Dermis microvascular lymphatic vessel endothelial cell (primary cell): ENCODE measurements around the gene STAM2. TPM values are rescaled to one million over a fixed set of nuclear protein-coding genes. Genes with fewer than 3 reads are reported as not detected.
"Not testable (repeated sequence)": the region's sequence is repeated elsewhere in the genome, so short reads cannot be mapped to it uniquely, and the experiment has no call there.

Source experiments
- DNase-seq, 2 donors: peaks; one replicate each; pipeline versions ENCODE4 v3.0.0 to v3.0.0-alpha.2; 2010; ENCODE audit warnings: low read depth in 2 of 2
- total RNA-seq: library from RNA; depleted of rRNA; stranded (reverse); fragments of >200 nt; gene quantifications from 2 replicates; pipeline ENCODE4 v1.2.1, GENCODE V29; 2014

Gene STAM2
- total RNA-seq, 1 donor from 2014 or later: 14.2 TPM

DNA sequence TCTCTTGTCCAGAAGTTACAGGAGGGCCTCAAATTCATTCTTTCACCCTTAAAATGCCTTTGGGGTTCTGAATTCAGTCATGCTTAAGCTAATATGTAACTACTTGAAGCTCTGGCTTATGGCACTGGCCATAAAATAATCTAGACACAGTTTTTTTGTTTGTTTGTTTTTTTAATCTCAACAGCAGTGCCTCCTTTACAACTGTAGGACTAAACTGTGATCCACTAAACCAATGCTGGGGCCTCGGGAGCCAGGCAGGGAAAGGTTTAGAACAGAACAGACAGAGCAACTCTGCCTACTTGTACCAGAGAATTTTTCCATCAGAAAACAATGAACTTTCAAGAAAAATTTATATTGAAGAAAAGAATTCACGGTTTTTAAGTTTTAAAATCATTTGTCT is 1.7 kb downstream of the STAM2 start:
- DNase-seq: no peak

DNA sequence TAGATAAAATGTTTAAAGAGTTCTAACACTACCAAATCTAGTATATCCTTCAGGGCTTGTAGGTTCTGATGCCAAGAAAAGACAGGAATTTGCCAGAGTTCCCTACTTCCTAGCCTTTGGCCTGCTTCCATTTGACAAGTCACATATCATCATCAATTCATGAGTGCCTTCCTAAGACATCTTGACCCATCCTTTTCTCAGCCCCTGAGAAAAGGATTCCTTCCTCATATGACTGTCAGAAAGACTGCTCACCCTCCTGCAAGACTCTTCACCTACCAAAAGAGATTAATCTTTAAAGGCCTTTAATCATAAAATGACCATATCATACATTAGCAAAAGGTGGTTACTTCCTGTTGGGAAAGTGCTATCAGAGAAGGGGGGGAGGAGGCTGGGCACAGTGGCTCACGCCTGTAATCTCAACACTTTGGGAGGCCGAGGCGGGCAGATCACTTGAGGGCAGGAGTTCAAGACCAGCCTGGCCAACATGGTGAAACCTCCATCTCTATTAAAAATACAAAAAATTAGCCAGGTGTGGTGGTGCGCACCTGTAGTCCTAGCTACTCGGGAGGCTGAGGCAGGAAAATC is 3.3 kb downstream of the STAM2 start:
- not testable (repeated sequence) for DNase-seq

DNA sequence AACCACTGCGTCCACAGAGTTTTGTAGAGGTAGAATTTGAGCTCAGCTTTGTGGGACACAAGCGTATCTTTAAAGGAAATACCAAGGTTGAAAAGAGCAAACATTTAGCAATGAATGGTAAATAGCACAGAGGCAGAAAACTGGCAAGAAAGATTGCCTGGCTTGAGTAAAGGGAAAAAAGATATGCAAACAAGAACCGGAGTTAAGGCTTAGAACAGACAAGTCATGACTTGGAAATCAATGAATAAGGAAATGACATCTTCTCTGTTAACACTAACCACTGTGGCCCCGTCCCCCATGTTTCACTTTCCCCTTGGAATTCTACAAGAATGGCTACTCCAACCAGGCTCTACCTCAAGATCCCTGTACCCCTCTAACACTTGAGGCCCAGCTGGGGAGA is 3.8 kb downstream of the STAM2 start:
- no peak for DNase-seq

DNA sequence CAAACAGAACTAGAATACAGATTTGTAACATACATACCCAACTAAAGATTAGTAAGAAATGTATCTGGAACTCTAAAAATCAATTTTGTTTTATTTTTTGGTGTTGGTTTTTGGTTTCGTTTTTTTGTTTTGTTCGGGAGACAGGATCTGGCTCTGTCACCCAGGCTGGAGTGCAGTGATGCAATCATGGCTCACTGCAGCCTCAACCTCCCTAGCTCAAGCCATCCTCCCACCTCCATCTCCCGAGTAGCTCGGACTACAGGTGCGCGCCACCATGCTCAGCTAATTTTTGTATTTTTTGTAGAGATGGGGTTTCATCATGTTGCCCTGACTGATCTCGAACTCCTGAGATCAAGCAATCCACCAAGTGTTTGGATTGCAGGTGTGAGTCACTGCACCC is 6.4 kb downstream of the STAM2 start:
- DNase-seq: not testable (repeated sequence)

DNA sequence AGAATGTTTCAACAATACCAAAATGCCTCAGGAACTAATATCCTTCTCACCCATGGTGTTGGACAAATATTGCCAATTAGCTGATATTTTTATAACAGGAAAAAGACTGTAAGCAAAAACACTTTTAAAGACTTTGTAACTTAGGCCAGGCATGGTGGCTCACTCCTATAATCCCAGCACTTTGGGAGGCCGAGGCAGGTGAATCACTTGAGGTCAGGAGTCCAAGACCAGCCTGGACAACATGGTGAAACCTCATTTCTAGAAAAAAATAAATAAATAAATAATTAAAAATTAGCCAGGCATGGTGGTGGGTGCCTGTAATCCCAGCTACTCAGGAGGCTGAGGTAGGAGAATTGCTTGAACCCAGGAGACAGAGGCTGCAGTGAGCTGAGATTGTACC is 8.1 kb downstream of the STAM2 start:
- DNase-seq: not testable (repeated sequence)

DNA sequence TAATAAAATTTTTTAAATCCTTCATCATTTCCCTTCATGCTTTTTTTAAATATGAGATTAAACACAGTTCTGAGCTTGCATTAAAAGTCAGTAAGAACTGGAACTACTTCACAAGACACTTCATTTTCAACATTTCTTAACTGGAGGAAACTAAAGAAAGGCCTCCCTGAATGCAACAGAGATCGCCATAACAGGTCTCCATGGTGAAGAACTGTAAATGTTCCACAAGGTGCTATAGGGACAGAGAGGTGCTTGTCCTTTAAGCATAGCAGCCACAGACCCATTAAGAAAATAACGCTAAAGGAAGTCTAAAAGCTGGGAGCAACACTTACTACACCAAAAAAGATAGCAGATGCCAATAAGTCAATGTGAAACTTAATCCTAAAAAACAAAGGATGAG is 8.5 kb downstream of the STAM2 start:
- DNase-seq: no peak

DNA sequence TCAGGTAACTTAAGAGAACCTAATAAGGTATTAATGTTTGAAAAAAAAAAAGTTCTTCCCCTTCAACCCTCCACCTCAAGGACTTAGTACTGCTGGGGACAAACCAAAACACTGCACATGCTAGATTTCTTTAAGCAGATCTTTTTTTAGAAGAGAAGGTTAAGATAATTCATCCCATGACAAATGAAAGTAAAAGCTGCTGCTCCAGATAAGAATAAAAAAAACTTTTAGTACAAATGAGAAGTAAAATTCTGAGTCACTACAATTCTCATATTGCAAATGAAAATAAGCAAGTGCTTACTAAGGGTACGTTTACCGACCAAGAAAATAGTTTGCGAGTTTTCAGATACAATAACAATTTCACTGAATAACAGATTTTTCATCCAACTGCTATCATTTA is 8.9 kb downstream of the STAM2 start:
- DNase-seq: peak in 1 of 2 donors; percentile 15

DNA sequence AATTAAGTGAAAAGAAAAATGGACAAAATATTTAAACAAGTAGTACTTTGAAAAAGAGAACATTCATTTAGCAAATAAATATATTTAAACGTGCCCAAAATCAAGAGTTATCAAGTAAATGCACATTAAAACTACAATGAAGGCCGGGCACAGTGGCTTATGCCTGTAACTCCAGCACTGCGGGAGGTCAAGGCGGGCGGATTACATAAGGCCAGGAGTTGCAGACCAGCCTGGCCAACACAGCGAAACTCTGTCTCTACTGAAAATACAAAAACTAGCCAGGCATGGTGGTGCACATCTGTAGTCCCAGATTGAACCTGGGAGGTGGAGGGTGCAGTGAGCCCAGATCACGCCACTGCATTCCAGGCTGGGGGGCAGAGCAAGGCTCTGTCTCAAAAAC is 9.8 kb downstream of the STAM2 start:
- DNase-seq: no peak

DNA sequence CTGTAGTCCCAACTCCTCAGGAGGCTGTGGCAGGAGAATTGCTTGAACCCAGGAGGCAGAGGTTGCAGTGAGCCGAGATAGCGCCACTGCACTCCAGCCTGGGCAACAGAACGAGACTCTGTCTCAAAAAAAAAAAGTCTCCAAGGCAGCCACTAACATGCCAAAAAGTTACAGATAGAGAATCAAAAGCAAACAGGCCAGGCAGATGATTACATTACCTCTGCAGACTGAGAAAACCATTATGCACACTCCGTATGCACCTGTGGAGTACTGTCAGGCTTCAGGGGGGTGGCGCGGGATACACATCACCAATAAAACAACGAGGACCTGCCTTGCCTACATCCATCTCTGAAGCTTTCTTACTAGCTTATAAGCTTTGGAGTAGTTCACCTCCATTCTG is 10.3 kb downstream of the STAM2 start:
- DNase-seq: no peak

DNA sequence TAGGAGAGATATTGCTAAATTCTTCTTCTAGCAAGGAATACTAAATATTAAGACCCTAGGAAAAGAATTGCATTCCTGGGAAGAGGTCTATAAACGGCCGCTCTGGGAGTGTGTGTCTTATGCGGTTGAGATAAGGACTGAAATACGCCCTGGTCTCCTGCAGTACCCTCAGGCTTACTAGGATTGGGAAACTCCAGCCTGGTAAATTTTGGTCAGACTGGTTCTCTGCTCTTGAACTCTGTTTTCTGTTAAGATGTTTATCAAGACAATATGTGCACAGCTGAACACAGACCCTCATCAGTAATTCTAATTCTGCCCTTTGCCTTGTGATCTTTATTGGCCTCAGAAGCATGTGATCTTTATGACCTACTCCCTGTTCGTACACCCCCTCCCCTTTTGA is 11.9 kb downstream of the STAM2 start:
- DNase-seq: not testable (repeated sequence)

DNA sequence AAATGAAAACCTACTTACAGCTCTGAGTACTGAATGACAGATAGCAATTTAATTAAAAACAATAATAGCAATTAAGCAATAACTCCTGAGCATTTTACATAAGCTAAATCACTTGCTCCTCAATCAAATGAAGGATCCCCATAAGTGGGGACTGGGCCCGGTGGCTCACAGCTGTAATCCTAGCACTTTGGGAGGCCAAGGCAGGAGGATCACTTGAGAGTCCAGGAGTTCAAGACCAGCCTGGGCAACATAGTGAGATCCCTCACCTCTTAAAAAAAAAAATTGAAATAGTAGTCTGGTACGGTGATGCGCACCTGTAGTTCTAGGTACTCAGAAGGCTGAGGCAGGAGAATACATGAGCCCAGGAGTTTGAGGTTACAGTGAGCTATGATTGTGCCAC is 13.4 kb downstream of the STAM2 start:
- DNase-seq: no peak

DNA sequence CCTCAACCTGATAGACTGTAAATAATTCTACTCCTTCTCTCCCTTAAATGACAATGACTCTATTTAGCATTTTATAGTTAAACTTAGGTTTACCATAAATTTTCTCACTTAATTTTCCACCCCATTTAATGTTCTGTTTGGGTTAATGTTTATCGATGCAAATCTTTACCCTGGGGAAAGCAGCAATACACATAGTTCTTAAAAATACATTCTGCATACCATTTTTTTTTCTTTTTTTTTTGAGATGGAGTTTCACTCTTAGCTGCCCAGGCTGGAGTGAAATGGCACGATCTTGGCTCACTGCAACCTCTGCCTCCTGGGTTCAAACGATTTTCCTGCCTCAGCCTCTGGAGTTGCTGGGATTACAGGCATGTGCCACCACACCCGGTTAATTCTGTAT is 14.0 kb downstream of the STAM2 start:
- no peak for DNase-seq

DNA sequence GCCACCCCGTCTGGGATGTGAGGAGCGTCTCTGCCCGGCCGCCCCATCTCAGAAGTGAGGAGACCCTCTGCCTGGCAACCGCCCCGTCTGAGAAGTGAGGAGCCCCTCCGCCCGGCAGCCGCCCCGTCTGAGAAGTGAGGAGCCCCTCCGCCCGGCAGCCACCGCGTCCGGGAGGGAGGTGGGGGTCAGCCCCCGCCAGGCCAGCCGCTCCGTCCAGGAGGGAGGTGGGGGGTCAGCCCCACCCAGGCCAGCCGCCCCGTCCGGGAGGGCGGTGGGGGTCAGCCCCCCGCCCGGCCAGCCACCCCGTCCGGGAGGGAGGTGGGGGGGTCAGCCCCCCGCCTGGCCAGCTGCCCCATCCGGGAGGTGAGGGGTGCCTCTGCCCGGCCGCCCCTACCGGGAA is 15.2 kb downstream of the STAM2 start:
- DNase-seq: not testable (repeated sequence)

DNA sequence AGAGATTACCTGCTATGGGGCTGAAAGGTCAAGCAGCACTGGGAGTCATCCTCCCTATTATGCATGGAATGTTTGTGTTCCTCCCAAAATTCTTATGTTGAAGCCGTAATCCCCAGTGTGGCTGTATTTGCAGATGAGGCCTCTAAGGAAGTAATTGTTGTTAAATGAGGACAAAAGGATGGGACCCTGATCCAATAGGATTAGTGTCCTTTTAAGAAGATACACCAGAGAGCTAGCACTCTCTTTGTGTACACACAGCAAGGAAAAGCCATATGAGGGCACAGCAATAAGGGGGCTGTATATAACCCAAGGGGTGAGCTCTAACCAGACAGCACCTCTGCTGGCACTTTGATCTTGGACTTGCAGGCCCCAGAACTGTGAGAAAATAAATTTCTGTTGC is 18.3 kb downstream of the STAM2 start:
- no peak for DNase-seq

DNA sequence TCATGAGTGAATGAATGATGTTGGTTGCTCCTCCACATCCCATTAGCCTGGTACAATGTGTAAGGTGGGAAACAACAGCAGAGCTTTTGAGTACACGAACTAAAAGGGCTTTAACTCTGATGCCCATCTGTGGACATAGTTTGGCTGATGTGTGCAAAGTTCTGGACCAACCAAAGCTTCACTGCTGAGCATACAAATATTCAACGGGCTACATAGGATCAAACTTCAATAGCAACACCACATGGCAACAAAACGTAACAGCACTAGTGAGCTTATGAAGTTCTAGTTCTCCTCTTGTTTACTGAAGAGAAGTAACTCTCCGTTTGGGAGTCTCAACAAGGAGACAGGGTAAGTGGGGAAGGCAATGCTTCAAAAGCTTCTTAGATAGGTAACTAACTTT is 20.4 kb downstream of the STAM2 start:
- DNase-seq: no peak

DNA sequence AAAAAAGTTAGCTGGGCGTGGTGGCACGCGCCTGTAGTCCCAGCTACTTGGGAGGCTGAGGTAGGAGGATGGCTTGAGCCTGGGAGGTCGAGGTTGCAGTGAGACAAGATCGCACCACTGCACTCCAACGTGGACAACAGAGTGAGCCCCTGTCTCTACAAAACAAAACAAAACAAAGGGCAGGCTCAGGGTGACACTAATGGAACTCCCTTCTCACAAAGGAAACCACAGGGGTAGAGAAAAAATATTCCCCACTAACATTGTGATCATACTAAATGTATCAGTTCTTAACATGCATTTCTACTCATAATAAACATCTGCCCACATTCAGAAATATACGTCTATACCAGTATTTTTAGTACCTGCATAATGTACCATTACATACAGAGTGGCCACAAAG is 21.1 kb downstream of the STAM2 start:
- no peak for DNase-seq

DNA sequence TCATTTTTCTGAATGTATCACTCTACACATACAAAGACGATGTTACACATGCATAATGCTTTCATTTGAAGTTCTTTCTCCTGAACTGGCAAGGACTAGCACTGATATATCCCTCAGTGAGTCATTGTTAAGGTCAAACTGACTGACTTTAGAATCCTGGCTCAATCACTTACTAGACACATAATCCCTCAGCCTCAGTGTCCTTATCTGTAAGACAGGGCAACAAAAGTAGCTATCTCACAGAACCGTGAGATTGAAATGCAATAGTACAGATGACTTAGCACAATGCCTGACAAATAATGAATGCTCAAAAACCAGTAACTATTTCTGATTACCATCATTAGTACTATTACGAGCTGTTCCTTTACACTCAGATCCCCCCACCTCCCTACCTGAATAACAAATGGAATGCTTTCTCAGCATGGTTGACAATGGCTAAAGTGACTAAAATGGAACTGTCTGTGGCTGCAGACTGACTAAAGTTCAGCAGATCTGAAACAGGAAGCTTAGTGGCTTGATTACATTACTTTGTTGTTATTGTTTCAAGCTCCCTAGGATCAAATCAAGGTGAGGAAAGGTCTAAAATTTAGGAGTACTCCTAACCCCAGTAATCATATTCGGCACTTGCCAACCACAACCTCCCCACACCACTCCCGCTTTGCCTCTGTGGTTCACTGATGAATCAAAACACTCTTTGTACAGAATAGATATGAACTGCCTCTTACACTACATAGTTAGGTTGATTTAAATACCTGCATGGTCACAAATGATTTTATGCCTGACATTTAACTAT is 40.9 kb downstream of the STAM2 start:
- DNase-seq: peak in 1 of 2 donors; percentile 12

DNA sequence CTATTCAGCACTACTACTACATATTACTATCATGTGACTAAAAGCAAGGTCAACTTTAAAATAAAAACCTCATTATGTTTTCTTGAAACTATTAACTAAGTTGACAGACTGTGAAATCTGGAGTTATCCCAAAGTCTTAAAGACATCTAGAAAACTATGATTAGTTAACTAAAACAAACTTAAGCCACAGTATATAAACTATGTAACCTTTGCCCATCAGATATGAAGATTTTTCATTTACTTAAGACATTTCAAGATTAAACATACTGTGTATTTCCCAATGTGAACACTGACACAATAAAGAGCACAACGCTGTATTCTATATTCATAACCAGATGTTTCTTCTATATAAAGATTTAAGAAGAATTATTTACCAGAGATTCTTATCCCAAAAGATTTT is 43.3 kb downstream of the STAM2 start:
- no peak for DNase-seq

DNA sequence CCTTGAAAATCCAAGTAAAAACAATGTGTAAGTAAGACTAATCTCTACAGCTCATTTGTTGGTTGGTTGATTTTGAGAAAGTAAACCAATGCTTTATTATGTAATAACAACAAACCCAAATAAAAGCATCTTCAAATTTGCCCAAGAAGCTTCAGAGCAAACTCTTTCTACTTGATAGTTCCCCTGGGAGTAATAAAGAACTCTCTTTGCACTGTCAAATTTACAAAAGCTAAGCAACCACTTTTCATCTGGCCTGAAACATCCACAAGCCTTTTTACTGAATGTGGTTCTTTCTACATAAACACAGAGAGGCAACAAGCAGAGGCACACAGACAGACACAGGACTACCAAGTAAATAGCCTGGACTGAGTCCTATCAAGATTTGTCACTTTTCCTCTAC is 47.9 kb downstream of the STAM2 start:
- DNase-seq: no peak

DNA sequence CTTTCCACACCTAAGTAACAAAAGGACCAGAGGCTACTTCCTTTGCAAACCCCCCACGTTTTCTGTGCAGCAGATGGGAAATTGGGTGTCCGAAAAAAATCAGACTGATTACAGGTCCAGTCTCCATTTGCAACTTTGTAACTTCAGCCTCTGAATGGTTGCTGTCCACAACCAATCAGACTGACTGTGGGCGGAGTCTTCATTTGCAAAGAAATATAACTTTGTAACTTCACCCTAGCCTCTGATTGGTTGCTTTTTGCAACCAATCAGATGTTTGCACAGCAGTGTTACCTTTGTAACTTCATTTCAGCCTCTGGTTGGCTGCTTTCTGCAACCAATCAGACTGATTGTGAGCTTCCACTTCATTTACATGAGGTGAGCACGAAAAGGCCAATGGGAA is 48.9 kb downstream of the STAM2 start:
- no peak for DNase-seq

DNA sequence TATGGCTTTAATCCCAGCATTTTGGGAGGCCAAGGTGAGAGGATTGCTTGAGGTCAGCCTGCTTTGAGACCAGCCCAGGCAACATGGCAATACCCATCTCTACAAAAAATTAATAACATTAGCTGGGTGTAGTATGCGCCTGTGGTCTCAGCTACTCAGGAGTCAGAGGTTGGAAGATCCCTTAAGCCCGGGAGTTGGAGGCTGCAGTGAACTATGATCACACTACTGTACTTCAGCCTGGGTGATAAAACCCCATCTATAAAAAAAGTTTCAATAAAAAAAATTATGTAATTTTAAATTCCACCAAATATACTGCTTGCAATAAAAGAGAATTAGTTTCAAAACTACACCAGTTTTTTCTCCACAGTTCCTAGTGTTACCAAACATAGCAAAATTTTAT is 53.4 kb downstream of the STAM2 start:
- no peak for DNase-seq

DNA sequence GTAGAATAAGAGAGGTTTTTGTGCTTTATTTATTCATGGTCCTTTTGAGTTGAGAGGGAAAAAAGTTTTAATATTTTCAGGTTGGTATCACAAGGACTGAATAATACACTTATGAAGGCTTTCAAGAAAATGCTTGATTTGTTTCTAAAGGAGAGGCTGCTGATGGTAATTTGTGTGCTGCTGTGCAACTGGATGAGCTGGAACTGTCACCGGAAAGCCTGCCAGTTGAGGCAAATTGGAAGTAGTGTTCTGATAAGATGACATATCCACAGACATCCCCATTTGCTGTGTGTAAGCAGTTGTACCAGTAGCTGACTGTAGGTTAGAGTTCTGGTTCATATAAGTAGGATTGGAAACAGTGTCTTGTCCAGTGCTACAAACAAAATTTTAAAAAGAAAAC is 55.1 kb downstream of the STAM2 start:
- no peak for DNase-seq

DNA sequence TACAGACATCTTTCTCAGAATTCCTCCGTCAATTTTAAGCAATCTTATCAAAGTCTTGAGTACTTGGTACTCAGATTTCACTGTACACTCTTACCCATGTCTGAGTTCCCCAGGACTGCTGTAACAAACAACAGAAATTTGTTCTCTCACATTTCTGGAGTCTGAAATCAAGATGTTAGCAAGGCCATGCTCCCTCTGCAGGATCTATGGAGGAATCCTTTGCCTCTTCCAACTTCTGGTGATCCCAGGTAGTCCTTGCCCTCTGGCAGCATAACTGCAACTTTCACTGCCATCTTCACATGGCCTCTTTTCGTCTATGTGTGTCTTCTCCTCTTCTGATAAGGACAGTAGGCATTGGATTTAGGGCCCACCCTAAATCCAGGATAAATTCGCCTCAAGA is 59.6 kb downstream of the STAM2 start:
- DNase-seq: no peak

DNA sequence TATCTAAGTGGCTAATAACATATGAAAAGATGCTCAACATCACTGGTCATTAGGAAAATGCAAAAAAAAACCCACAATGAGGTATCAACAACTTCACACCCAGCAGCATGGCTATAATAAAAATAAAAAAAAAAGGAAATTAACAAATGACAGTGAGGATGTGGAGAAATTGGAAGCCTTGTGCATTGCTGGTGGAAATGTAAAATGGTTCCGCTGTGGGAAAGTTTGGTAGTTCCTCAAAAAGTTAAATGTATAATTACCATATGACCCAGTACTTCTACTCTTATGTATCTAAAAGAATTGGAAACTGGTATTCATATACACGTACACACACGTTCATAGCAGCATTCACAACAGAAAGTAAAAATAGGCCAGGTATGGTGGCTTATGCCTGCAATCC is 61.2 kb downstream of the STAM2 start:
- no peak for DNase-seq
